Ovary (tissue), 9 donors: ENCODE results near the gene DMXL1. TPM values are rescaled to one million over a fixed set of nuclear protein-coding genes. Genes with fewer than 3 reads are reported as not detected.
"Not testable (repeated sequence)": the region's sequence is repeated elsewhere in the genome, so short reads cannot be mapped to it uniquely, and the experiment has no call there.

ENCODE experiments used
- DNase-seq, 5 donors: peaks; one replicate each; pipeline ENCODE4 v3.0.0-alpha.2; 2019 to 2020
- H3K27ac ChIP-seq, 2 donors: fragments of 200-600 bp; one replicate each; pipeline versions ENCODE4 v1.5.1 to v1.8.0; 2019 to 2022
- H3K27me3 ChIP-seq: fragments of 200-600 bp; one replicate; pipeline ENCODE4 v1.8.0; 2022
- H3K36me3 ChIP-seq: fragments of 200-600 bp; sonication (generic); one replicate; pipeline ENCODE4 v1.5.1; 2019
- H3K4me1 ChIP-seq: one replicate; pipeline ENCODE4 v1.8.1; 2013; ENCODE audit warnings: mild to moderate bottlenecking, moderate library complexity; ENCODE audit not compliant: insufficient read depth
- H3K4me3 ChIP-seq: fragments of 200-600 bp; sonication (generic); one replicate; pipeline ENCODE4 v1.5.1; 2017
- H3K9me3 ChIP-seq, 2 donors: fragments of 200-600 bp in 1 of 2; sonication (generic) in 1 of 2; one replicate each; pipeline versions ENCODE4 v1.5.1 to v1.8.1; 2013 to 2019; ENCODE audit warnings: mild to moderate bottlenecking in 1 of 2, moderate library complexity in 1 of 2
- EP300 ChIP-seq: sonication (generic); formaldehyde crosslinking; IDR thresholded peaks from one replicate; pipeline ENCODE4 v1.6.1; 2017; ENCODE audit warnings: antibody characterized with exemption
- POLR2A ChIP-seq: fragments of 450-650 bp; IDR thresholded peaks from one replicate; pipeline ENCODE4 v1.6.1; 2017; ENCODE audit warnings: antibody characterized with exemption, mild to moderate bottlenecking, moderate library complexity
- WGBS, 3 donors: extraction: QIAGEN DNeasy Blood & Tissue Kit in 1 of 3; methylation state at CpG; one replicate each; pipeline versions ENCODE4 v1.1.5 to v1.1.7; 2013 to 2017; 5-methylcytosine and 5-hydroxymethylcytosine counted together
- intact Hi-C, 4 donors: fragments of 100-400 bp; cut with DNase I; formaldehyde crosslinking; loops; one replicate each; pipeline versions ENCODE4 v1.11.0 to v1.15.1; 2022 to 2023
- polyA plus RNA-seq, 2 donors: library from polyadenylated mRNA; stranded (reverse); fragments of 200-250 nt in 1 of 2; fragments of 350-450 nt in 1 of 2; fragmentation: Illumina TruSeq in 1 of 2; extraction: RNeasy Lipid Tissue Mini Kit (QIAGEN cat#74804) in 1 of 2; gene quantifications; one replicate each; pipeline ENCODE4 v1.2.3, GENCODE V29; 2013 to 2014
- total RNA-seq, 7 donors: library from RNA; depleted of rRNA in 2 of 7; stranded (reverse); fragments of >200 nt in 2 of 7; fragmentation: NEBNext Ultra II Directional in 3 of 7; extraction: Animal tissue kit (Norgen Biotek cat#: 25700) in 3 of 7; gene quantifications; one replicate each; pipeline versions ENCODE4 v1.1.0 to v1.2.4, GENCODE V29; 2016 to 2023
- TF ChIP-seq, protein P1 (sequence below), 3 donors: fragments of 450-650 bp in 2 of 3; fragments of 200-600 bp in 1 of 3; IDR thresholded peaks; one replicate each; pipeline versions ENCODE4 v1.5.1 to v1.8.0; 2016 to 2022; ENCODE audit warnings: antibody characterized with exemption in 3 of 3, mild to moderate bottlenecking in 1 of 3
- donor health status: DM: no; HTN: no; CAD: no; lungs with moderate emphysema.
- donor health status: DM: no; HTN: no; CAD: no.
- donor health status: Bipolar disorder and iron deficiency.
- donor health status: DM: yes; HTN: yes; CAD: no.
- donor health status: DM: no; HTN: no; CAD: no.
- donor health status: DM: yes; HTN: yes; CAD: no.

The DMXL1 gene
- total and polyA plus RNA-seq, 9 donors: 11.9 to 50.1 (median 39.1) TPM

GRCh38 chr5:119112151-119112550 is 41.3 kb downstream of the DMXL1 start:
- intact Hi-C loops: no loop called here
- DNase-seq: no peak
- Histone ChIP-seq H3K27me3 (no peaks in the 10 kb centered on the region), H3K9me3 (no peaks in the 10 kb centered on the region), H3K27ac (no peak overlapping the region), H3K4me3 (no peak overlapping the region), H3K4me1 (no peaks in the 10 kb centered on the region), H3K36me3 (no peaks in the 10 kb centered on the region)
- WGBS, 3 donors: 95 to 97% (median 97%) methylated on average over 5 of the region's 5 CpGs
- no peak for TF ChIP-seq POLR2A
- TF ChIP-seq, protein P1, sequence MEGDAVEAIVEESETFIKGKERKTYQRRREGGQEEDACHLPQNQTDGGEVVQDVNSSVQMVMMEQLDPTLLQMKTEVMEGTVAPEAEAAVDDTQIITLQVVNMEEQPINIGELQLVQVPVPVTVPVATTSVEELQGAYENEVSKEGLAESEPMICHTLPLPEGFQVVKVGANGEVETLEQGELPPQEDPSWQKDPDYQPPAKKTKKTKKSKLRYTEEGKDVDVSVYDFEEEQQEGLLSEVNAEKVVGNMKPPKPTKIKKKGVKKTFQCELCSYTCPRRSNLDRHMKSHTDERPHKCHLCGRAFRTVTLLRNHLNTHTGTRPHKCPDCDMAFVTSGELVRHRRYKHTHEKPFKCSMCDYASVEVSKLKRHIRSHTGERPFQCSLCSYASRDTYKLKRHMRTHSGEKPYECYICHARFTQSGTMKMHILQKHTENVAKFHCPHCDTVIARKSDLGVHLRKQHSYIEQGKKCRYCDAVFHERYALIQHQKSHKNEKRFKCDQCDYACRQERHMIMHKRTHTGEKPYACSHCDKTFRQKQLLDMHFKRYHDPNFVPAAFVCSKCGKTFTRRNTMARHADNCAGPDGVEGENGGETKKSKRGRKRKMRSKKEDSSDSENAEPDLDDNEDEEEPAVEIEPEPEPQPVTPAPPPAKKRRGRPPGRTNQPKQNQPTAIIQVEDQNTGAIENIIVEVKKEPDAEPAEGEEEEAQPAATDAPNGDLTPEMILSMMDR (IDR thresholded peaks at IDR 0.05): no peak
- no peak for TF ChIP-seq EP300

GRCh38 chr5:119117237-119117636 is 46.4 kb downstream of the DMXL1 start:
- Histone ChIP-seq H3K4me1 (no peaks in the 10 kb centered on the region), H3K36me3 (no peaks in the 10 kb centered on the region), H3K4me3 (no peak overlapping the region), H3K9me3 (no peaks in the 10 kb centered on the region), H3K27ac (no peak overlapping the region), H3K27me3 (no peaks in the 10 kb centered on the region)
- TF ChIP-seq EP300 (no peak), POLR2A (no peak)
- TF ChIP-seq, protein P1 (IDR thresholded peaks at IDR 0.05): no peak
- intact Hi-C loops: no loop called here
- DNase-seq: no peak
- WGBS, 3 donors: 98 to 100% (median 100%) methylated on average over 2 of the region's 2 CpGs

GRCh38 chr5:119118000-119118399 is 47.1 kb downstream of the DMXL1 start:
- Histone ChIP-seq H3K36me3 (no peaks in the 10 kb centered on the region), H3K9me3 (no peaks in the 10 kb centered on the region), H3K27me3 (no peaks in the 10 kb centered on the region), H3K27ac (no peak overlapping the region), H3K4me1 (no peaks in the 10 kb centered on the region), H3K4me3 (no peak overlapping the region)
- DNase-seq: no peak
- intact Hi-C loops: no loop called here
- TF ChIP-seq, protein P1 (IDR thresholded peaks at IDR 0.05): no peak
- no peak for TF ChIP-seq EP300
- TF ChIP-seq POLR2A: no peak

DNA sequence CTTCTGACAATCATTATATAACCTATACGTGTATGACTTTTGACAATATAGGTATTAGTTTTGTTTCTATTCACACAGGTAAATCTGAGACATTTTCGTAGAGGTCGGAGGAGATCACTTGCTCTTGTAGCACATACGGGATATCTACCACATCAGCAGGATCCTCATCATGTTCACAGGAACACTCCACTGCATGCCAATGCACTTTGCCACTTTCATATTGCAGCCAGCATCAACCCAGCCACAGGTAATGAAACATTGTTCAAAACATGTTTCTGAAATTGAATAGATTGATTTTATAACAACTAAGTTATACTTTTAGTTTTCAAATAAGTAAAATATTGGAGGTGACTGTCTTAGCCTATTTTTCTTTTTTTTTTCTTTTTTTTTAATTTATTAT is 50.0 kb downstream of the DMXL1 start:
- no peaks in the 10 kb centered on the region for H3K27me3 ChIP-seq
- no peaks in the 10 kb centered on the region for H3K9me3 ChIP-seq
- DNase-seq: no peak
- no peaks in the 10 kb centered on the region for H3K36me3 ChIP-seq
- no peaks in the 10 kb centered on the region for H3K4me1 ChIP-seq
- H3K27ac ChIP-seq: no peak overlapping the region
- H3K4me3 ChIP-seq: no peak overlapping the region
- 94 to 97% (median 95%) methylated on average over 4 of the region's 4 CpGs for WGBS, 3 donors
- TF ChIP-seq, protein P1 (IDR thresholded peaks at IDR 0.05): no peak
- no peak for TF ChIP-seq POLR2A
- no peak for TF ChIP-seq EP300
- intact Hi-C loops: no loop called here

GRCh38 chr5:119122474-119122873 is 51.6 kb downstream of the DMXL1 start:
- WGBS, 3 donors: 93 to 97% (median 96%) methylated on average over 15 to 27 of the region's 27 CpGs
- H3K27me3 ChIP-seq, H3K4me1 ChIP-seq, H3K36me3 ChIP-seq, intact Hi-C loops, H3K27ac ChIP-seq, H3K9me3 ChIP-seq, H3K4me3 ChIP-seq, DNase-seq: not testable (repeated sequence)
